Stimulated activated CD4-positive, alpha-beta T cell treated with anti-CD3 and anti-CD28 coated beads, TNF-alpha, amount 100 ng/mL, for 4 hours (primary cell): ENCODE measurements around the gene MTFMT.

Source experiments
- DNase-seq, 3 experiments: peaks; one replicate each; pipeline ENCODE4 v3.0.0-alpha.2; 2020; ENCODE audit warnings: low read depth in 3 of 3

The MTFMT gene

DNA sequence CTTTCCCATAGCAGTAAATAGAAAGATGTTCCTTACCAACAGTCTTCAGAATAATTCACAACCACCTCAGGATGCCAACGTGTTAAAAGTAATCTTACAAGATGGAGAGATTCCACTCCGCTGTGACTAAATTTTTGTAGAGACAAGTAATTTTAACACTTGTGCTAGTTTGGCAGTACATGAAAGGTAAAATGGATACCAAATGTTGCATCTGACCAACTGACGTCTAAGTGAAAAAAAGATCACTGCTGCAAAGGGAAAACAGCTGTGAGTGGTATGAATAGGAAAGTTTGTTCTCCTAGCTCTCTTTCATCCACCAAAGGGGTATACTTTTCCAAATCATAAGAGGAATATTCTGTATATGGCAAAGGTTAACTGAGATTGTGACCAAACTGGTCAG is 42.3 kb downstream of the MTFMT start:
- DNase-seq: no peak

DNA sequence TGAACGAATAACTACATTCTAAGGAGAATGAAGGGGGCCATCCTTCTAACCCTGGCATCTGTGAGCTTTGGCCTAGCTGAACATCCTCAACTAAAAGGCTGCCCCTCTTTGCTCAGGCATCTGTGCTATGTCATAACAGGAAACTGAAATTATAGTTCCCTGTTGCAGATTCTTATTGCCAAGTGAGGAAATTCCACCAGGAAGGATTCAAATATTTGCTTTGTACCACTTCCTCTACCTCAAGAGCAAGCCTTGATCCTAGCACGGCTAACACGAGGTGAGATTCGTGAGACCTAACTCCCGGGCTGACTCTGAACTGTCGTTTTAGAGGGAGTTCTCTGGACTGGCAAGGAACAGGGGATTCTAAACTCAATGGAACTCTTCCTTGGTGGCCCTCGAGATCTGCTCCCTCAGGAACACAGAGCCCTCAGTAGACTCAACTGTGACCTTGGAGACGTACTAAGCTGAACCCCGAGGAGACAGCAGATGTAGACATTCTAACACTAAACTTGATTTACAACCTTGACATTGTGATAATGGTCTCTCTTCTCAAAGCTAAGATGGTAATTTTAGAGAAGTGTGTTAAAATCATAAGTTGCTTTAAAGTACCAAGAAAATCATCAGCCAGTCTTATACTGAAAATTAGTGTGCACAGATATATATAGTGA is 43.9 kb downstream of the MTFMT start:
- no peak for DNase-seq

DNA sequence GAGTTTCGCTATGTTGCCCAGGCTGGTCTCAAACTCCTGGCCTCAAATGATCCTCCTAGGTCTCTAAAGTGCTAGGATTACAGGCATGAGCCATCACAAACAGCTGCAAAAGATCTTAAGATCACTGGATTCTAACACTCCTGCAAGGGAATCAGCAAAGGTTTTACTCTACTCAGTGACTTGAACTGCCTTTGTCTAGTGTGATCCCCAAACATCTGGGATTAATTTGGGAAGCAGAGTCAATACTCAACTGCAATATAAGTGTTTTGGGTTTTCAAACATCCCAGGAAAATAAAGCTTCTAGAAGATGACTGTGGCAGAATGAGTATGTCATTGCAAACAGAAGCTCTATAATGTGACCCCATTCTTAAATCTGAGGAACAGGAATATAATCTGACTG is 47.0 kb downstream of the MTFMT start:
- DNase-seq: no peak

DNA sequence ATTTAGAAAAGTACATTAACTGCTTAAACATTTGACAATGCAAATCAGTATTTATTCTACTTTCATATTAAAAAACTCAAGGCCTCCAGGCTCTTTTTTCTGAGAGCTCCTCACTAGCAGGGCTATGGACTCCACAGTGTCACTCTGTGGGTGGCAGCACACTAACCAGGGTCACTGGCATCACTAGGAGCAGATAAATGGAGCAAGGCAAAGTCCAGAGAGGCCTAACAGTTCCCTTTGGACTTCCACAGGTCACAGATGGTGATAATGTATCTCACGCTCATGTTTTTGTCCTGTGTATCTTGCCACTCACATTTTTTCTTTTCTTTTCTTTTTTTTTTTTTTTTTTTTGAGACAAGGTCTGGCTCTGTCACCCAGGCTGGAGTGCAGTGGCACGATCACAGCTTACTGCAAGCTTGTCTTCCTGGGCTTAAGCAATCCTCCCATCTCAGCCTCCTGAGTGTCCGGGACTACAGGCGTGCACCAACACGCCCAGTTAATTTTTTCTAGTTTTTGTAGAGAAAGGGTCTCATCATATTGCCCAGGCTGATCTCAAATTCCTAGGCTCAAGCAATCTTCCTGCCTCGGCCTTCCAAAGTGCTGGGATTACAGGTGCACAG is 47.5 kb downstream of the MTFMT start:
- DNase-seq: no peak

DNA sequence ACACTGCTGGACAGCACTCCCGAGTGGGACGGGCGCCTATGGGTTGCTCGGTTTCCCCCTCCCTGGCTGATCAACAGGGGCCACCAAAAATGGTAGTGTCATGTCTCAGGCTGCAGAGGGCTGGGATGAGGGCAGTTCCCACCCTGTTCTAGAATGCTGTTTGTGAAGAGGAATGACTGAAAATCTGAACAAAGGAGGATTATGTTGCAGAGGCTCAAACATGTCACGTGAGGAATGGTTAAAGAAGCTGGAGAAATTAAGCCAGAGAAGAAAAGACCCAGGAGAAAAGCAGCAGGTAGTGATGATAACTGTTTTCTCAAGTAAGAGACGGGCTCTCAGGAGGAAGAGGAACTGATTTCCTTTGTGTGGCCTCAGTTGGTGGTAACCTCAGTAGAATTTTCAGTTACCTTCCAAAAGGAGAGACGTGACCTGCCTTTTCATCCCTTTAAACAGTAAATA is 50.2 kb downstream of the MTFMT start:
- DNase-seq: no peak

DNA sequence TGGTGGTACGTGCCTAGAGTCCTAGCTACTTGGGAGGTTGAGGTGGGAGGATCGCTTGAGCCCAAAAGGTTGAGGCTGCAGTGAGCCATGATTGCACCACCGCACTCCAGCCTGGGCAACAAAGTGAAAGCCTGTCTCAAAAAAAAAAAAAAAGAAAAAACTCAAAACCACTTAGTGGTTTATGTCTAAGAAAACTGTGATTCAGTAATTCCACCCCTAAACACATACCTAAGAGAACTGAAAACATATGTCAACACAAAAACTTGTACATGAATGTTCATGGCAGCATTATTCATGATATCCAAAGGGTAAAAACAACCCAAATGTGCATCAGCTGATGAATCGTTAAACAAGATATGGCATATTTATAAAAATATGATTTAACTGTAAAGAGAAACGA is 54.0 kb downstream of the MTFMT start:
- no peak for DNase-seq

DNA sequence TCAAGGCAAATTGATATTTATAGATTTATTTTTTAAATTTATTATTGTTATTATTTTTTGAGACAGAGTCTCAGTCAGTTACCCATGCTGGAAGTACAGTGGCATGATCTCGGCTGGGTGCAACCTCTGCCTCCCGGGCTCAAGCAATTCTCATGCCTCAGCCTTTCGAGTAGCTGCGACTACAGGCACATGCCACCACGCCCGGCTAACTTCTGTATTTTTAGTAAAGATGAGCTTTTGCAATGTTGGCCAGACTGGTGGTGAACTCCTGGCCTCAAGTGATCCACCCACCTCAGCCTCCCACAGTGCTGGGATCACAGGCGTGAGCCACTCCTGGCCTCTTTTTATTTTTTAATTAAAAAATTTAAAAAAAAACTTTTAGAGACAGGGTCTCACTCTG is 58.7 kb downstream of the MTFMT start:
- DNase-seq: no peak

DNA sequence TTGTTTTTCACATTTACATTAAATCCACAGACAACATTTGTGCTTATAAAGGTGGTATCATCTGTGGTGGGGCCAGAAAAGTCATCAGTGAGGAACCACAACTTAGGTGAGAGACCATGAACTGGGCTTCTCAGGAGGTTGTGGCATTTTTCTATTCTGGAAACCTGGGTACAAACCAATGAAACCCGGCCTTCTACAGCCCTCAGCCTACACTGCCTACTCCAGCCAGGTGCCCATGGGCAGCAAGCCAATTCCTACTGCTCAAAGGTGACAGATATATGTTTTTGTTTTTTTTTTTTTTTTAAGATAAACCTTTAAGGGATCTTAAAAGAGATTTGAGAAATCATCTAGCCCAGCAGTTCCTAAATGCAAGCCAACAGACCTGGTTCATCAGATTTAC is 60.0 kb downstream of the MTFMT start:
- no peak for DNase-seq

DNA sequence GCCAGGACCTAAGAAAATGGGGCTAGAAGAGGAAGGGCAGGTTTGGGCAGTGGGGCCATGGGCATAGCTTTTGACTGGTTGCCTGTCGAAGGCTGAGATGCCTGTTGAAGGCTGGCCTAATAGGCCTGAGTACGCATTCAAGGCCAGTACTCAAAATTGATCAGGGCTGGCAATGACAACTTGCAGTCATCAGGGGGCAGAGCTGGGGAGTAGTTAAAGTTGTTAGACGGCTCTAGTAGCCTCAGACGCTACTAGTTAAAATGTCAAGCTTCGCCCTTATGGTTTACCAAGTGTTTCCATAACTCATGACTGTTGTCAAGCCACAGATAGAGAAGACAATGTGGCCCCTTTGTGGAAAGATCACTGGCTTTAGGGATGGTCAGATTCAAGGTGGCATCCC is 68.4 kb downstream of the MTFMT start:
- no peak for DNase-seq

DNA sequence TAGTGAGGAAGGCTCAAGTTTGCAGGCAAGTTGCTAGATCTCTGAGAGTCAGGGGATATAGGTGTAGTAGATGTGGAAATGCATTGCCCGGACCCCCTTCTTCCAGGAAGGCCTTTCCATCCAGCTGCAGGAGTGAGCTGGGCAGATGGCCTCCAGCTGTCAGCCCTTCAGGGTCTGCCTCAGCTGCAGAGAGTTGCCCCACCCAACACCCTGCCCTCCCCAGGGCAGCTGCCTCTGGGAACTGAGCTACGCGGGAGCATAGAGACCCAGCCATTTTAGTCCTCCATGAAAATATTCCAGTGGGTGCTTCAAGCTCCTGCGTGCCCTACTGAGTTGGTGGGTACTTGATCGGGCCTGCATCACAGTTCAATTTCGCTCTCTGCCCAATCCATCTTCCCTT is 69.3 kb downstream of the MTFMT start:
- no peak for DNase-seq

DNA sequence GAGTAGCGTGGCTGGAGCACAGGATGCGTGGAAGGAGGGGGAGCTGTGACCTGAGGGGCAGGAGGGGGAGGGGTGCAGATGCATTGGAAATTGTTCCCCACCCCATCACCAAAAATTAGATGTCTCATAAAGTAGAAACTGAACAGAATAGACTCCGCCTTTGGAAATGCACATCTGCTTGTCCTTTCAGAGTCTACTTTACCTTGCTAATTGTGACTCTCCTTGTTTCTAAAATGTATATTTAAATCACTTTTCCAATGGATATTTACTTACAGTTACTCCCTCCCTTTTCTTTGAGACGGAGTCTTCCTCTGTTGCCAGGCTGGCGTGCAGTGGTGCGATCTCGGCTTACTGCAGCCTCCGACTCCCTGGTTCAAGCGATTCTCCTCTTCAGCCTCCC is 70.3 kb downstream of the MTFMT start:
- no peak for DNase-seq

DNA sequence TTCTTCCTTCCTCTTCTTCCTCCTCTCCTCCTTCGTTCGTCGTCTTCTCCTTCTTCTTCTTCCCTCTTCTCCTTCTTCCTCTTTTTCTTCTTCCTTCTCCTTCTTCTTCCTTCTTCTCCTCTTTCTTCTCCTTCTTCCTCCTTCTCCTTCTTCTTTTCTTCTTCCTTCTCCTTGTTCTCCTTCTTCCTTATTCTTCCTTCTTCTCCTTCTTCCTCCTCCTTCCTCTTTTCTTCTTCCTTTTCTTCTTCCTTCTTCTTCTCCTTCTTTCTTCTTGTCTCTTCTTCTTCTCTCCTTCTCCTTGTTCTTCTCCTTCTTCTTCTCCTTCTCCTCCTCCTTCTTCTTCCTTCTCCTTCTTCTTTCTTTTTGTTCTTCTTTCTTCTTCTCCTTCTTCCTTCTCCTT is 75.0 kb downstream of the MTFMT start:
- no peak for DNase-seq

DNA sequence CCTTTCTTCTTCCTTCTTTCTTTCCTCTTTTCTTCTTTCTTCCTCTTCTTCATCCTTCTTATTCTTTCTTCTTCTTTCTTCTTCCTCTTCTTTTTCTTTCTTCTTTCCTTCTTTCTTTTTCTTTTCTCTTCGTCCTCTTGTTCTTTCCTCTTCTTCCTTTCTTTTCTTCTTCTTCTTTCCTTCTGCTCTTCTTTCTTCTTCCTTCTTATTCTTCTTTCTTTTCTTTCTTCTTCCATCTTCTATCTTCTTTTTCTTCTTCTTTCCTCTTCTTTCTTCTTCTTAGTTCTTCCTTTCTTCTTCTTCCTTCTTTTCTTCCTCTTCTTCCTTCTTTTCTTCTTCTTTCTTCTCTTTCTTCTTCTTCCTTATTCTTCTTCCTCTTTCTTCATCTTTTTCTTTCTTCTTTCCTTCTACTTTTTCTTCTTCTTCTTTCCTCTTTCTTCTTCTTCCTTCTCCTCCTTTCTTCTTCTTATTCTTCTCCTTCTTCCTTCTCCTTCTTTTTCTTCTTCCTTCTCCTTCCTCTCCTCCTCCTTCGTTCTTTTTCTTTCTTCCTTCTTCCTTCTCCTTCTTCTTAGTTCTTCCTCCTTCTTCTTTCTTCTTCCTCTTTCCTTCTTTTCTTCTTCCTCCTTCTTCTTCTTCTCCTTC is 77.5 kb downstream of the MTFMT start:
- DNase-seq: no peak
